GM19324 (cell line): ENCODE results near the gene NHSL2.
A peak's percentile ranks its signal among the peaks of the same experiment; 100 is the strongest.

ENCODE experiments used
- ATAC-seq: cut with Tn5 transposase; IDR thresholded peaks from one replicate; pipeline ENCODE4 v1.9.1; 2021; ENCODE audit warnings: mild to moderate bottlenecking, moderate library complexity; ENCODE audit not compliant: unreplicated experiment, low FRiP score

NHSL2 gene

GRCh38 chrX:72102126-72102525 is 191.5 kb downstream of the NHSL2 start:
- no peak for ATAC-seq

DNA sequence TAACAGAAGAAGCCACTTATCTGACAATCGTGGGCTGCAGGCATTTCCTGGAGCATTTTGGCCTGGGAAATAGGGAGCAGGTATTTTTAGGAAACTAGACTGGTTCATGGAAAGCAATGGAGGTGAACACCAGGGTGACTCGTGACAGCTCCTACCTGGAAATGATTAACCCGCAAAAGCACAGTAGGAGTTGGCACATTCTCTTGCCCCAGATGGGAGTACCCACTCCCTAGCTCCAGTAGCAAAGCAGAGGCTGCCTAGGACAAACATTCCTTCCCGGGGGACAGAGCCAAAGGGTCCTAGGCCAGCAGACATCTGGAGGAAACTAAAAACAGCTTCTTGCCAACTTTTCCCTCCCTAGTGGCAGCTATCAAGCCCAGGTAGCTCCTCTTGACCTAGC is 192.1 kb downstream of the NHSL2 start:
- no peak for ATAC-seq

GRCh38 chrX:72105436-72105835 is 194.8 kb downstream of the NHSL2 start:
- ATAC-seq: peak; percentile 58

DNA sequence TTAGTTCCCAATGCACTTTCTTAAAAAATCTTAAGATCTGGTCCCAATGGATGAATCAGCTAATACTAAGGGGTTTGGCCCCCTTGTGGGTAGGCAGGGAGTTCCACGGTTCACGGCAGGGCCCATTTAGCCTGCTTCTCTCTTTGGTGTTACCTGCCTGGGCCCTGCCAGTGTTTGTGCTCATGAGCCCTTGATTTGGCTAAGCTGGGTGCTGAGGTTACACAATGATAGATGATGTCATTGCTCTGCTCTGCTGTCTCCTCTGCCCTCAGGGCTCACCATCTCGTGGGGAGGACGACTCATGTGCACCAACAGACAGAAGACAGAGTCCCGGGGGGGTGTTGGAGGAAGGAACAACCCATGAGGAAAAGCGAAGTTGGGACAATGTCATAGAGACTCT is 196.7 kb downstream of the NHSL2 start:
- no peak for ATAC-seq

DNA sequence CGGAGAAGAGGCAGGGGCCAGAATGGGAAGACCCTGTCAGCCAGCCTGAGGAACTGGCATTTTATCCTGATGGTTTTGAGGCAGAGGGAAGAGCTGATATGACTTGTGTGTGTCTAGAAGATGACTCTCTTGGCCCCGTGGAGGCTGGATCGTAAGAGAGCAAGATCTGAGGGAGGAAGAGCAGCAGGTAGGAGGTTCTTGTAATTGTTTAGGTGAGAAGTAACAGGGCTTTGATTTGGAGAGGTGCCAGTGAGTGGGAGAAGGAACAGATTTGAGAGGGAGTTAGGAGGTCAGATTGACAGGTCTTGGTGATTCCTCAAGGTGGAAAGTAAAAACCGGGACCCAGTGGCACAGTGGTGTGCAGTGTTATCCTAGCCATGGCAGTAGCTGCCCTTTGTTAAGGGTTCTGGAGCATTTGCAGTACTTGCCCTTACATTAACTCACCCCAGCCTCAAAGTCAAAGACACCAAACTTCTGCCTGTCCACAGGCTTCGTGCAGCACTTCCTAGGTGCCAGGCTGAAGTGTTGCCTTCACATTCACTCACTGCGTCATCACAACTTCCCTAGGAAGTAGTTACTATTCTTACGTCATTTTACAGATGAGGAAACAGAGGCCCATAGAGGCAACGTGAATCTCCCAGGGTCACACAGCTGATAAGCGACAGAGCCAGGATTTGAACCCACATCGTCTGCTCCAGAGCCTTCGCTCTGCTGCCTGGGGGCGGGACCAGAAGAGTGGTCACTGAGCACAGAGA is 197.4 kb downstream of the NHSL2 start:
- no peak for ATAC-seq

GRCh38 chrX:72108666-72109065 is 198.0 kb downstream of the NHSL2 start:
- no peak for ATAC-seq

DNA sequence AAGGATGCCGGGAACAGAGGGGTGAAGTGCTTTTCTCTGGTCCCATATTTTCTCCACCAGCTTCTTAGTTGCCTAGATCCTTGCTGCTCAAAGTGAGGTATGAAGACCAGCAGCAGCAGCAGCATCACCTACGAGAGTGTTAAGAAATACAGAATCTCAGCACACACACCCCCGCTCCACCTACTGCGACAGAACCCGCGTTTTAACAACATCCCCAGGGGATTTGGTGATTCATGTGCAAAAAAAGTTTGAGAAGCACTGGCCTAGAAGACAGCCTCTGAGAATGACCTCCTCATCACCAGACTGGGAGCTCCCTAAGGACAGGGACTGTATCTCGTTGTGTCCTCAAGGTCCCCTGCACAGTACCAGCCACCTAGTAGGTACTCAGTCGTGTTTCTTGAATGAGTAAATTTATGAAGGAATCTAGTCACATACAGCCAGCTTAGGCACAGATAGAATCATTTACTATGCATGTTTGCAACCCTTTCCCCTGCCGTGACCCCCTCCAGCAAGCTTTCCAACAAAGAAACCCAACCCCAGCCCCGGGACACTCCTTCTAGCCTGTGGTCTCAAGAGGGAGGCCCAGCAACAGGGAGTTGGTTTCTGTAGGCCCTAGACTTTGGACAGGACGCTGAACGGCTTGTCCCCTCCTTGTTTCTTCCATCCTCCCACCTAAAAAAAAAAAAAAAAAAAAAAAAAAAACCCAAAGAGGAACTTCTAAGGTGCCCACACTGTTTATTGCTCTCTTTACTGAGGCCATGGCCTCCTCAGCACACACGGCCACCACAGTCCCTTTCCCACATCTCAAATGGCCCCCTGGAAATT is 199.6 kb downstream of the NHSL2 start:
- no peak for ATAC-seq

- ATAC-seq: no peak
Observed at GRCh38 chrX:72110876-72111708, 200.4 kb downstream of the NHSL2 start.

DNA sequence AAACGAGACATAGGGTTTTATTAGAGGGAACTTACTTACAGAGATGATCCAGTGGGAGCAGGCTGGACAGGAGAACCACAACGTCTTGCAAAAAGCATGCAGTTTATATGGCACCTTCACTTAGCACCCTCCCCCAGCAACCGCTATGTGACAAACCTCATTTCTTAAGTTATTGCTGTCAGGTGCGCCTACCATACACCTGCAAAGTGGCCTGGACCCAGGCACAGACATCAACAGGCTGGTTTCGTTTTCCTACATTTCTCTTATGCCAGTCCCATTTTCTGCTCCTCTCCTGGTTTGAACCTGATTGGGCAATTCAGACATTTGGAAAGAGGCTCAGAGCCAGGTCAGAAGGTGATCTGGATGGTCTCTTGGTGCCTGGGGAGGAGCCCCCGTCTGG is 202.8 kb downstream of the NHSL2 start:
- ATAC-seq: no peak

- no peak for ATAC-seq
Observed at GRCh38 chrX:72114306-72114705, 203.7 kb downstream of the NHSL2 start.

- ATAC-seq: no peak
Observed at GRCh38 chrX:72114807-72115206, 204.2 kb downstream of the NHSL2 start.

GRCh38 chrX:72115380-72115779 is 204.7 kb downstream of the NHSL2 start:
- ATAC-seq: no peak

DNA sequence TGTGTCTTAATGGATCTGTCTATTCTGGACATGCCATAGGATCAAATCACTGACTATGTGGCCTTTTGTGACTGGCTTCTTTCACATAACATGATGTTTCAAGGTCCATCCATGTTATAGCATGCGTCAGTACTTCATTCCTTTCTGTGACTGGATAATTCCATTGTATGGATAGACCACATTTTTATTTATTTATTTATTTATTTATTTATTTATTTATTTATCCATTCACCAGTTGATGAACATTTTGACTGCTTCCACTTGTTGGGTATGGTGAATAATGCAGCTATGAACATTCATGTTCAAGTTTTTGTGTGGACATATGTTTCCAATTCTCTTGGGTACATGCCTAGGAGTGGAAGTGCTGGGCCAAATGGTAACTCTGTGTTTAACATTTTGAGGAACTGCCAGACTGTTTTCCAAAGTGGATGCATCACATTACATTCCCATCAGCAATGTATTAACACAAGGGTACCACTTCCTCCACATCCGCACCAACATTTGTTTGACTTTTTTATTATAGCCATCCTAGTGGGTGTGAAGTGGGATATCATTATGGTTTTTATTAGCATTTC is 207.1 kb downstream of the NHSL2 start:
- no peak for ATAC-seq

GRCh38 chrX:72120837-72121236 is 210.2 kb downstream of the NHSL2 start:
- ATAC-seq: no peak

DNA sequence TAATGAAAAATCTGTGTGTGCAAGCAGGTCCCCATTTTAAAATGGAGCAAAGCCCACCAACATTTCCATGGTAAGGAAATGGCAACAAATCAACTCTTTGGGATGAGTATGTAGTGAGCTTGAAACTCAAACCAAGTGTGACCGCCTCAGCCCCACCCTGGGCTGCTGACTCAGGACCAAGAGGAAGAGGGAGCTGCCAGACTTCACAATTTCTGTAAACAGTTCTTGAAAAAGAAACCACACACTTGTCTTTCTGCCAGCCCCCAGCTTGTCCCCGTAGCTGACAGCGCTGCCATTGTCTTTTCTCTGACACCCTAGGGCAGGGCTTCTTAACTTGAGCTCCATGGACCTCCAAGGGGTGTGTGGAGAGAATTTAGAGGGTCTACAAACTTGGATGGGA is 210.7 kb downstream of the NHSL2 start:
- ATAC-seq: peak; percentile 70

- ATAC-seq: no peak
Observed at GRCh38 chrX:72122621-72123337, 212.1 kb downstream of the NHSL2 start.

DNA sequence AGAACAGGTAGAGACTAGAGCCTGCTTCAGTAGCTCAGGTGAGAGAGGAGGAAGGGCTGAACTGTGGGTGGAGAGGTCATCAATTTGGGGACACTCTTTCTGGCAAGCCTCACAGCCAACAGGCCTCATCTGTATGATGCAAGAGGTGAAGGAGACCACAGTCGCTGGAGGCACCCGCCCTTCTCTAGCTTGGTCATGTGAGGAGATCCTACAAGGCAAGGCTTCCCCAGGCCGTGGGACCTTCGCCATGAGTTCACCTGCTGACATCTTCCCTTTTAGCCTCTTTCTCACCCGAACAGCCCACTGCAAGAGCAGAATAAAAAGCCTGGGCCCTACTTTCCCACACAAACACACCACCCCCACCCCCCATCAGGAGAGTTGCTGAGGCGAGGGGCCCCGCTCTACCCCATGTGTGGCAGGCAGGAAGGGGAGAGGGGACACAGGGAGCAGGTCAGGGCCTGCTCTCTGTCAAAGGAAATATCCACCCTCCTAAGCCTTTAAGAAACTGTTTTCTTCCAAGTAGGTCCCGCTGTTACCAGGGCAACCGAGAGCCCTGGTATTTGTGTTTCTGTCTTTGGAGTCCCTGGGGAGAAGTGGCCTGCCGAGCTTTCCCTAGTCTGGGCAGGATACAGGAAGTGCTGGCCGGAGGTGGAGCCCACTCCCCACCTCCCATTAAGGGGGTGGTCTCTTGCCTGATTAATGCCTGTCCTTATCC is 213.0 kb downstream of the NHSL2 start:
- no peak for ATAC-seq

DNA sequence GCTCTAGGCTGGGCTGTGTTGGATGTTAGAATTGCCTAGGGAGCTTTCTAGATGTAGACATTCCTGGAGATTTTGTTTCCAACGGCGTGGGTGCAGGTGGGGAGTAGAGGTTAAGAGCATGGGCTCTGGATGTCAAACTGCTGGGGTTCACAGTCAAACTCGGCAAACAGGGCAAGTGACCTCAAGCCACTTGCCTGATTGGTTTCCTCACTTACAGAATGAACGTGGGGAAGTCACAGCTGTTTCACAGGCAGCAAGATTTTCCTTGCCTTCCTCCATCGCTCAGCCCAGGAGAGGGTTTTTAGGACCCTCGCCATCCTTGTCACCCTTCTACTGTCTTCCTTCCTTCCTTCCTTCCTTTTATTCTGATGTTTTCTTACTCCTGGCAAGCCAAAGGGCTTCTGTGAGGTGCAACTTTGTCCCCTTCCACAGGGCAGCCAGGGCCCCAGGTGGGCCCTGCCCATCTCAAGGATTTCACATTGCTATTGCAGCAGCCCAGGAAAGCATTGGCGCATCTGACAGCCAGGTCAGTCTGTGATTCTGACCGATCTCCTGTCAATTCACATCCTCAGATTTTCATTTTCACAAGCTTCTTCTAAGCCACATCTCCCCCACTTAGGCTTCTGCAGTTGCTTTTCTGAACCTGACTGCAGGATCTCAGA is 214.0 kb downstream of the NHSL2 start:
- no peak for ATAC-seq
